CD14-positive monocyte (primary cell): Measurements from ENCODE around the gene POMC. TPM values are rescaled to one million over a fixed set of nuclear protein-coding genes. Genes with fewer than 3 reads are reported as not detected.

Experiments used
- DNase-seq, 3 donors: peaks; one replicate each; pipeline ENCODE4 v3.0.0-alpha.2; 2011 to 2022
- H2AFZ ChIP-seq: 2 replicates; pipeline ENCODE4 v1.6.0; 2012; ENCODE audit warnings: mild to moderate bottlenecking, low read depth, low read length, inconsistent platforms; ENCODE audit not compliant: insufficient read depth, poor library complexity, severe bottlenecking
- H3K27ac ChIP-seq, 2 donors: 1 replicate in 1 of 2; 2 replicates in 1 of 2; pipeline ENCODE4 v1.5.1; 2012 to 2013; ENCODE audit warnings: low read length in 2 of 2, control low read depth in 1 of 2, inconsistent platforms in 1 of 2, low read depth in 1 of 2, mild to moderate bottlenecking in 1 of 2
- H3K27me3 ChIP-seq, 2 donors: one replicate each; pipeline versions ENCODE4 v1.6.0 to v1.6.1; 2011 to 2013; ENCODE audit warnings: low read length in 2 of 2; ENCODE audit not compliant: control insufficient read depth in 2 of 2, insufficient read depth in 2 of 2
- H3K36me3 ChIP-seq, 2 donors: replicated peaks in 1 of 2; 1 replicate in 1 of 2; 2 replicates in 1 of 2; pipeline versions ENCODE4 v1.5.1 to v1.6.1; 2012 to 2013; ENCODE audit warnings: low read length in 2 of 2, control low read depth in 1 of 2, inconsistent platforms in 1 of 2, mild to moderate bottlenecking in 1 of 2; ENCODE audit not compliant: insufficient read depth in 2 of 2, control insufficient read depth in 1 of 2
- H3K4me1 ChIP-seq, 2 donors: 1 replicate in 1 of 2; 2 replicates in 1 of 2; pipeline versions ENCODE4 v1.5.1 to v1.6.1; 2012 to 2013; ENCODE audit warnings: low read length in 2 of 2, control low read depth in 1 of 2, inconsistent platforms in 1 of 2, mild to moderate bottlenecking in 1 of 2, moderate library complexity in 1 of 2; ENCODE audit not compliant: insufficient read depth in 2 of 2, control insufficient read depth in 1 of 2
- H3K4me2 ChIP-seq: replicated peaks from 2 replicates; pipeline ENCODE3; 2012; ENCODE audit warnings: low read length, moderate library complexity, mild to moderate bottlenecking; ENCODE audit not compliant: poor library complexity, severe bottlenecking; ENCODE audit errors: extremely low read depth
- H3K4me3 ChIP-seq, 3 experiments: fragments of 200-600 bp in 1 of 3; sonication (generic) in 1 of 3; replicated peaks in 1 of 3; 1 replicate in 2 of 3; 2 replicates in 1 of 3; pipeline ENCODE4 v1.5.1; 2011 to 2013; ENCODE audit warnings: low read length in 3 of 3, mild to moderate bottlenecking in 3 of 3, control low read depth in 2 of 3, low read depth in 2 of 3, inconsistent platforms in 1 of 3, moderate library complexity in 1 of 3
- H3K79me2 ChIP-seq: 2 replicates; pipeline ENCODE4 v1.6.0; 2012; ENCODE audit warnings: mild to moderate bottlenecking, control low read depth, inconsistent platforms, low read length, moderate library complexity; ENCODE audit not compliant: insufficient read depth
- H3K9ac ChIP-seq: 2 replicates; pipeline ENCODE4 v1.6.0; 2017; ENCODE audit warnings: low read length, mild to moderate bottlenecking; ENCODE audit not compliant: insufficient read depth, poor library complexity, severe bottlenecking
- H3K9me3 ChIP-seq, 2 donors: replicated peaks in 1 of 2; 1 replicate in 1 of 2; 2 replicates in 1 of 2; pipeline versions ENCODE4 v1.5.1 to v1.6.1; 2012 to 2013; ENCODE audit warnings: low read length in 2 of 2, control low read depth in 1 of 2; ENCODE audit not compliant: control insufficient read depth in 1 of 2, insufficient read depth in 1 of 2
- H4K20me1 ChIP-seq: 2 replicates; pipeline ENCODE4 v1.6.0; 2012; ENCODE audit warnings: mild to moderate bottlenecking, low read length, control low read depth, moderate library complexity; ENCODE audit not compliant: insufficient read depth
- H3K27ac Mint-ChIP-seq, 7 donors: one replicate each; pipeline ENCODE4 v1.8.0; 2020; ENCODE audit warnings: mild to moderate bottlenecking in 7 of 7, mixed read lengths in 7 of 7, moderate library complexity in 6 of 7, inconsistent platforms in 2 of 7
- H3K27me3 Mint-ChIP-seq, 3 donors: one replicate each; pipeline ENCODE4 v1.8.0; 2021 to 2022; ENCODE audit warnings: low read depth in 3 of 3, mild to moderate bottlenecking in 3 of 3, mixed read lengths in 3 of 3, moderate library complexity in 3 of 3, inconsistent platforms in 1 of 3
- H3K36me3 Mint-ChIP-seq, 2 donors: one replicate each; pipeline ENCODE4 v1.8.0; 2020; ENCODE audit warnings: mixed read lengths in 2 of 2, inconsistent platforms in 1 of 2, mild to moderate bottlenecking in 1 of 2
- H3K4me1 Mint-ChIP-seq: one replicate; pipeline ENCODE4 v1.8.0; 2020; ENCODE audit warnings: mild to moderate bottlenecking, mixed read lengths
- H3K4me3 Mint-ChIP-seq, 2 donors: one replicate each; pipeline ENCODE4 v1.8.0; 2020; ENCODE audit warnings: mild to moderate bottlenecking in 2 of 2, mixed read lengths in 2 of 2, moderate library complexity in 1 of 2
- H3K9me3 Mint-ChIP-seq, 7 donors: one replicate each; pipeline ENCODE4 v1.8.0; 2020 to 2022; ENCODE audit warnings: mixed read lengths in 7 of 7, mild to moderate bottlenecking in 6 of 7, moderate library complexity in 6 of 7, inconsistent platforms in 2 of 7
- CTCF ChIP-seq: fragments of 200-600 bp; IDR thresholded peaks from one replicate; pipeline ENCODE4 v1.8.0; 2022; ENCODE audit warnings: antibody characterized with exemption, mild to moderate bottlenecking
- WGBS: methylation state at CpG from one replicate; pipeline ENCODE4 v1.1.5; 2013; ENCODE audit warnings: missing lambda C conversion rate; ENCODE audit not compliant: insufficient coverage; 5-methylcytosine and 5-hydroxymethylcytosine counted together
- intact Hi-C, 2 donors: fragments of 100-400 bp; cut with micrococcal nuclease; formaldehyde crosslinking; loops; one replicate each; pipeline versions ENCODE4 v1.15.0 to v1.15.1; 2023
- polyA plus RNA-seq, 3 donors: library from polyadenylated mRNA; depleted of rRNA in 1 of 3; unstranded in 2 of 3; stranded (reverse) in 1 of 3; fragments of 300-500 nt in 2 of 3; fragments of >200 nt in 1 of 3; fragmentation: Illumina TruSeq in 2 of 3; gene quantifications; 1 replicate in 2 of 3; 2 replicates in 1 of 3; pipeline ENCODE4 v1.2.3, GENCODE V29; 2012 to 2021

Gene POMC
- polyA plus RNA-seq, 3 donors = 3.5 to 4.7 (median 4.6) TPM

DNA sequence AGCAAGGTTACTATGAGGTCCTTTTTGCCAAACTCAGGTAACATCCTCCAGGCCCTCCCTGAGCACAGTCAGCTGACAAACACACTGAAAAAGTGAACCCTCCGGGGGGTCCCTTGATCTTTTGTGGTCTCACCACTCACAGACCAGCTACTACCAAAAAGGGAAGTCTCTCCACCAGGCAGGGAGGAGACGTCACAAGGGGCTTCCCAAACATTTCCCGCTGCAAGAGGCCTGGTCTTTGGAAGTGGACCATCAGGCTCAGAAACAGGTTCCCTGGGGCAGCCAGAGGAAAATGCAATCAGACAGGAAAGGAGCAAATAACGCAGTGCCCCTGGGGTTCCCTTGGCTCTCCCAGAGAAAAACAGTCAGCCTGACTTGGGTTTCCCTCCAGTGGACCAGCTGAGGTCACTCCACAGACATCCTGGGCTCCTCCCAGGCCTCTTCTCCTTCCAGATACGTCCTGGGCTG lies 38.7 kb upstream of the POMC start:
- peak overlapping the region; percentile 33 for H2AFZ ChIP-seq
- no peak overlapping the region for H3K4me2 ChIP-seq
- no peak overlapping the region for H3K27ac ChIP-seq
- no peaks in the 10 kb centered on the region for H3K9me3 ChIP-seq
- H3K27me3 ChIP-seq = peaks cover 0 to 3% of the 10 kb centered on the region in 2 donors
- TF ChIP-seq CTCF = no peak
- intact Hi-C loops = no loop called here
- H3K4me3 ChIP-seq = no peak overlapping the region
- Mint-ChIP-seq H3K4me3 (peak overlapping the region in 1 of 2 donors; percentile 69), H3K9me3 (no peaks in the 10 kb centered on the region), H3K27ac (peak overlapping the region in 4 of 7 donors; percentile 23 to 68 (median 38)), H3K36me3 (no peaks in the 10 kb centered on the region), H3K27me3 (peaks cover 0 to 13% (median 11%) of the 10 kb centered on the region in 3 donors), H3K4me1 (peaks cover 19% of the 10 kb centered on the region)
- H3K9ac ChIP-seq = no peak overlapping the region
- H3K79me2 ChIP-seq = no peaks in the 10 kb centered on the region
- peaks cover 6 to 14% of the 10 kb centered on the region in 2 donors for H3K4me1 ChIP-seq
- 0% methylated on average over 1 of the region's 5 CpGs for WGBS
- H4K20me1 ChIP-seq = no peaks in the 10 kb centered on the region
- DNase-seq = peak; percentile 14 to 80 (median 28)
- no peaks in the 10 kb centered on the region for H3K36me3 ChIP-seq

GRCh38 chr2:25204190-25204838 lies 35.9 kb upstream of the POMC start:
- H3K4me1 Mint-ChIP-seq = peaks cover 10% of the 10 kb centered on the region
- H4K20me1 ChIP-seq = no peaks in the 10 kb centered on the region
- peaks cover 6 to 8% of the 10 kb centered on the region in 2 donors for H3K4me1 ChIP-seq
- TF ChIP-seq CTCF = no peak
- H3K9me3 ChIP-seq = no peaks in the 10 kb centered on the region
- no peaks in the 10 kb centered on the region for H3K9me3 Mint-ChIP-seq
- no peak overlapping the region for H3K27ac ChIP-seq
- peak overlapping the region; percentile 71 for H2AFZ ChIP-seq
- H3K79me2 ChIP-seq = no peaks in the 10 kb centered on the region
- peak overlapping the region; percentile 6 to 64 for H3K4me3 Mint-ChIP-seq
- intact Hi-C loops = no loop called here
- no peak for DNase-seq
- H3K4me3 ChIP-seq = peak overlapping the region in 1 of 3 experiments; percentile 56
- peaks cover 2 to 8% (median 7%) of the 10 kb centered on the region in 3 donors for H3K27me3 Mint-ChIP-seq
- WGBS = 39% methylated on average over 57 of the region's 59 CpGs
- H3K27ac Mint-ChIP-seq = no peak overlapping the region
- no peaks in the 10 kb centered on the region for H3K36me3 Mint-ChIP-seq
- H3K27me3 ChIP-seq = no peaks in the 10 kb centered on the region
- H3K36me3 ChIP-seq = no peaks in the 10 kb centered on the region
- peak overlapping the region; percentile 65 for H3K4me2 ChIP-seq
- H3K9ac ChIP-seq = peak overlapping the region; percentile 15
